Chondrocyte (in vitro differentiated cells): ENCODE data around the gene MYDGF. TPM values are rescaled to one million over a fixed set of nuclear protein-coding genes. Genes with fewer than 3 reads are reported as not detected.

Source experiments
- DNase-seq: peaks from one replicate; pipeline ENCODE4 v3.0.0; 2021; ENCODE audit warnings: mixed read lengths, low spot score
- H3K27ac Mint-ChIP-seq: one replicate; pipeline ENCODE4 v1.8.0; 2021; ENCODE audit warnings: mild to moderate bottlenecking, moderate library complexity, mixed read lengths; ENCODE audit not compliant: unreplicated experiment
- H3K27me3 Mint-ChIP-seq: 2 replicates; pipeline ENCODE4 v1.8.0; 2021; ENCODE audit warnings: low read depth, mixed read lengths
- H3K36me3 Mint-ChIP-seq: 2 replicates; pipeline ENCODE4 v1.8.0; 2021; ENCODE audit warnings: low read depth, mixed read lengths
- H3K4me1 Mint-ChIP-seq: 2 replicates; pipeline ENCODE4 v1.8.0; 2021; ENCODE audit warnings: low read depth, mild to moderate bottlenecking, mixed read lengths
- H3K4me3 Mint-ChIP-seq: one replicate; pipeline ENCODE4 v1.8.0; 2021; ENCODE audit warnings: mild to moderate bottlenecking, moderate library complexity, mixed read lengths; ENCODE audit not compliant: unreplicated experiment
- H3K9me3 Mint-ChIP-seq: 2 replicates; pipeline ENCODE4 v1.8.0; 2021; ENCODE audit warnings: low read depth, mixed read lengths
- CTCF ChIP-seq: fragments of 200-600 bp; sonication (generic); IDR thresholded peaks from 2 replicates; pipeline ENCODE4 v1.5.0; 2021; ENCODE audit warnings: antibody characterized with exemption, mild to moderate bottlenecking, moderate library complexity
- total RNA-seq: library from RNA; stranded (reverse); gene quantifications from 3 replicates; pipeline ENCODE4 v1.2.1, GENCODE V29; 2021

The MYDGF gene
- total RNA-seq, 1 donor from 2014 or later = 124 TPM

GRCh38 chr19:4699826-4700692, 29.9 kb upstream of the MYDGF start:
- Mint-ChIP-seq H3K9me3 (no peaks in the 10 kb centered on the region), H3K4me3 (no peak overlapping the region), H3K27ac (no peak overlapping the region), H3K36me3 (peaks cover 29% of the 10 kb centered on the region), H3K4me1 (peaks cover 19% of the 10 kb centered on the region), H3K27me3 (no peaks in the 10 kb centered on the region)
- TF ChIP-seq CTCF = no peak
- no peak for DNase-seq

GRCh38 chr19:4697304-4697703, 27.2 kb upstream of the MYDGF start:
- Mint-ChIP-seq H3K36me3 (peaks cover 35% of the 10 kb centered on the region), H3K27ac (peak overlapping the region; percentile 76), H3K4me1 (peaks cover 23% of the 10 kb centered on the region), H3K9me3 (no peaks in the 10 kb centered on the region), H3K4me3 (no peak overlapping the region), H3K27me3 (no peaks in the 10 kb centered on the region)
- no peak for TF ChIP-seq CTCF
- DNase-seq = no peak

GRCh38 chr19:4695224-4695731, 25.1 kb upstream of the MYDGF start:
- Mint-ChIP-seq H3K27me3 (no peaks in the 10 kb centered on the region), H3K36me3 (peaks cover 32% of the 10 kb centered on the region), H3K9me3 (no peaks in the 10 kb centered on the region), H3K4me1 (peaks cover 23% of the 10 kb centered on the region), H3K27ac (no peak overlapping the region), H3K4me3 (no peak overlapping the region)
- no peak for DNase-seq
- TF ChIP-seq CTCF = no peak

GRCh38 chr19:4694211-4694987, 24.3 kb upstream of the MYDGF start:
- peak overlapping the region; percentile 79 for H3K27ac Mint-ChIP-seq

More at GRCh38 chr19:4694211-4694987, 24.3 kb upstream of the MYDGF start:
- Mint-ChIP-seq H3K4me3 (no peak overlapping the region), H3K9me3 (no peaks in the 10 kb centered on the region), H3K27me3 (no peaks in the 10 kb centered on the region), H3K36me3 (peaks cover 29% of the 10 kb centered on the region), H3K4me1 (peaks cover 23% of the 10 kb centered on the region)
- no peak for TF ChIP-seq CTCF
- no peak for DNase-seq
